ENCODE measurements around the gene LRCH1. TPM values are rescaled to one million over a fixed set of nuclear protein-coding genes. Genes with fewer than 3 reads are reported as not detected.
"Not testable (repeated sequence)": the region's sequence is repeated elsewhere in the genome, so short reads cannot be mapped to it uniquely, and the experiment has no call there.

LRCH1 gene
- total RNA-seq, 1 experiment from 2014 or later = 11.8 TPM

GRCh38 chr13:46753917-46754316 is 200.9 kb downstream of the LRCH1 start:
- DNase-seq (ENCODE audit: low spot score) = no peak
- POLR2A ChIA-PET = no interaction called here
- ATAC-seq = no peak
- H3K36me3 Mint-ChIP-seq = peaks cover 3% of the 10 kb centered on the region; the same call in 1 of the 2 replicates
- TF ChIP-seq CBFB (CRISPR knock-in tag; IDR thresholded peaks at IDR 0.05; ENCODE audit: low read depth) (no peak), ZNF425 (CRISPR knock-in tag; conservative IDR thresholded peaks at IDR 0.05) (no peak), AR (CRISPR knock-in tag; IDR thresholded peaks at IDR 0.05) (no peak)
- H3K27ac Mint-ChIP-seq = no peak overlapping the region
- H3K4me1 Mint-ChIP-seq = peaks cover 6% of the 10 kb centered on the region
- CTCF ChIA-PET = interaction anchor here (1.4 kb wide), 1 partner anchor 25 kb away, joined by 4 read pairs; no protein-coding TSS in a partner anchor
- H3K4me3 Mint-ChIP-seq = no peak overlapping the region
- H3K9me3 Mint-ChIP-seq = no peaks in the 10 kb centered on the region
- no peaks in the 10 kb centered on the region for H3K27me3 Mint-ChIP-seq (ENCODE audit: low read depth)

GRCh38 chr13:46754812-46755211 is 201.8 kb downstream of the LRCH1 start:
- ChIA-PET CTCF (interaction anchor here (1.4 kb wide), 1 partner anchor 26 kb away, joined by 4 read pairs; no protein-coding TSS in a partner anchor), POLR2A (no interaction called here)
- Mint-ChIP-seq H3K4me3 (no peak overlapping the region), H3K9me3 (no peaks in the 10 kb centered on the region), H3K36me3 (0 out of 2 replicates have a peak, but pooled peaks cover 3% of the 10 kb centered on the region), H3K27me3 (ENCODE audit: low read depth) (no peaks in the 10 kb centered on the region), H3K4me1 (peaks cover 6% of the 10 kb centered on the region), H3K27ac (no peak overlapping the region)
- no peak for ATAC-seq
- TF ChIP-seq MLX (CRISPR knock-in tag; IDR thresholded peaks at IDR 0.05) = no peak
- TF ChIP-seq TCF7 (CRISPR knock-in tag; IDR thresholded peaks at IDR 0.05; ENCODE audit: low read depth) = no peak
- TF ChIP-seq GTF2I (CRISPR knock-in tag; conservative IDR thresholded peaks at IDR 0.05) = no peak
- no peak for DNase-seq (ENCODE audit: low spot score)

- H3K27ac Mint-ChIP-seq; H3K27me3 Mint-ChIP-seq (ENCODE audit: low read depth); CTCF ChIA-PET; ATAC-seq; H3K9me3 Mint-ChIP-seq; H3K36me3 Mint-ChIP-seq; POLR2A ChIA-PET; DNase-seq (ENCODE audit: low spot score); H3K4me3 Mint-ChIP-seq; H3K4me1 Mint-ChIP-seq: not testable (repeated sequence)
Observed at GRCh38 chr13:46755508-46755907, 202.5 kb downstream of the LRCH1 start.

GRCh38 chr13:46756977-46757376 is 204.0 kb downstream of the LRCH1 start:
- DNase-seq (ENCODE audit: low spot score) (no peak), ATAC-seq (peak; percentile 61; the same call in 1 of the 2 replicates)
- CTCF ChIA-PET = no interaction called here
- H3K9me3 Mint-ChIP-seq = no peaks in the 10 kb centered on the region
- H3K36me3 Mint-ChIP-seq = 0 out of 2 replicates have a peak, but pooled peaks cover 3% of the 10 kb centered on the region
- peaks cover 6% of the 10 kb centered on the region for H3K4me1 Mint-ChIP-seq
- no peak overlapping the region for H3K4me3 Mint-ChIP-seq
- POLR2A ChIA-PET = interaction anchor here (0.6 kb wide), 1 partner anchor 437 kb away, joined by 3 read pairs; no protein-coding TSS in a partner anchor
- H3K27ac Mint-ChIP-seq = no peak overlapping the region
- no peaks in the 10 kb centered on the region for H3K27me3 Mint-ChIP-seq (ENCODE audit: low read depth)
- TF ChIP-seq MYBL2 (CRISPR knock-in tag; IDR thresholded peaks at IDR 0.05) (no peak), IRF2 (CRISPR knock-in tag; IDR thresholded peaks at IDR 0.05; ENCODE audit: borderline replicate concordance, low read depth) (no peak), NR2C2 (CRISPR knock-in tag; IDR thresholded peaks at IDR 0.05) (no peak), RELA (CRISPR knock-in tag; IDR thresholded peaks at IDR 0.05; ENCODE audit: borderline replicate concordance) (no peak), ZSCAN18 (CRISPR knock-in tag; IDR thresholded peaks at IDR 0.05) (no peak), ATF2 (CRISPR knock-in tag; IDR thresholded peaks at IDR 0.05; ENCODE audit: borderline replicate concordance, low read depth) (no peak), TEAD4 (CRISPR knock-in tag; IDR thresholded peaks at IDR 0.05) (no peak), ZNF317 (CRISPR knock-in tag; IDR thresholded peaks at IDR 0.05; ENCODE audit: borderline replicate concordance, low read depth) (no peak), ZNF416 (CRISPR knock-in tag; IDR thresholded peaks at IDR 0.05) (no peak), KAT7 (CRISPR knock-in tag; IDR thresholded peaks at IDR 0.05; ENCODE audit: borderline replicate concordance) (no peak), TP53 (CRISPR knock-in tag; IDR thresholded peaks at IDR 0.05) (no peak), STAT6 (CRISPR knock-in tag; conservative IDR thresholded peaks at IDR 0.05; ENCODE audit: low read depth) (no peak)
